ENCODE results near the gene CCDC187. TPM values are rescaled to one million over a fixed set of nuclear protein-coding genes. Genes with fewer than 3 reads are reported as not detected.

The CCDC187 gene
- total RNA-seq, 4 donors from 2014 or later = 0.20 TPM; not detected in 3

GRCh38 chr9:136232969-136233368 lies 70.9 kb downstream of the CCDC187 start:
- H3K4me1 ChIP-seq = no peaks in the 10 kb centered on the region
- TF ChIP-seq EP300 (IDR thresholded peaks at IDR 0.05) (no peak), POLR2A (IDR thresholded peaks at IDR 0.05) (no peak), CTCF (IDR thresholded peaks at IDR 0.05) (no peak)
- no peak overlapping the region for H3K27ac ChIP-seq
- 68 to 70% methylated on average over 10 of the region's 10 CpGs for WGBS, 2 donors
- no peaks in the 10 kb centered on the region for H3K27me3 ChIP-seq
- H3K9me3 ChIP-seq = no peaks in the 10 kb centered on the region
- peaks cover 0 to 50% (median 0%) of the 10 kb centered on the region in 3 donors for H3K36me3 ChIP-seq
- H3K4me3 ChIP-seq = no peak overlapping the region
- DNase-seq (ENCODE audit: low spot score in 2 of 2) = no peak

- Histone ChIP-seq H3K9me3 (no peaks in the 10 kb centered on the region), H3K4me1 (no peaks in the 10 kb centered on the region), H3K4me3 (no peak overlapping the region), H3K27me3 (no peaks in the 10 kb centered on the region), H3K27ac (no peak overlapping the region), H3K36me3 (peaks cover 0 to 45% (median 0%) of the 10 kb centered on the region in 3 donors)
- TF ChIP-seq CTCF (IDR thresholded peaks at IDR 0.05) (no peak), POLR2A (IDR thresholded peaks at IDR 0.05) (no peak), EP300 (IDR thresholded peaks at IDR 0.05) (no peak)
- no peak for DNase-seq (ENCODE audit: low spot score in 2 of 2)
- WGBS, 2 donors = 79 to 80% methylated on average over 31 of the region's 31 CpGs
Observed at GRCh38 chr9:136231478-136232297, 72.2 kb downstream of the CCDC187 start.

- Histone ChIP-seq H3K27me3 (no peaks in the 10 kb centered on the region), H3K4me3 (no peak overlapping the region), H3K4me1 (no peaks in the 10 kb centered on the region), H3K9me3 (no peaks in the 10 kb centered on the region), H3K27ac (no peak overlapping the region), H3K36me3 (peaks cover 0 to 45% (median 0%) of the 10 kb centered on the region in 3 donors)
- 86 to 89% methylated on average over 9 of the region's 9 CpGs for WGBS, 2 donors
- TF ChIP-seq EP300 (IDR thresholded peaks at IDR 0.05) (no peak), CTCF (IDR thresholded peaks at IDR 0.05) (no peak)
- DNase-seq (ENCODE audit: low spot score in 2 of 2) = no peak
Observed at GRCh38 chr9:136230773-136231172, 73.1 kb downstream of the CCDC187 start.

GRCh38 chr9:136230365-136230764 lies 73.5 kb downstream of the CCDC187 start:
- Histone ChIP-seq H3K4me3 (no peak overlapping the region), H3K9me3 (no peaks in the 10 kb centered on the region), H3K27ac (no peak overlapping the region), H3K27me3 (no peaks in the 10 kb centered on the region), H3K4me1 (no peaks in the 10 kb centered on the region), H3K36me3 (peaks cover 0 to 45% (median 0%) of the 10 kb centered on the region in 3 donors)
- 89 to 92% methylated on average over 10 of the region's 10 CpGs for WGBS, 2 donors
- TF ChIP-seq EP300 (IDR thresholded peaks at IDR 0.05) = no peak
- no peak for TF ChIP-seq POLR2A (IDR thresholded peaks at IDR 0.05)
- no peak for TF ChIP-seq CTCF (IDR thresholded peaks at IDR 0.05)
- no peak for DNase-seq (ENCODE audit: low spot score in 2 of 2)

All from tibial nerve (tissue), 4 donors.